PC-3 (cell line): Measurements from ENCODE around the gene ARFGEF2. TPM values are rescaled to one million over a fixed set of nuclear protein-coding genes. Genes with fewer than 3 reads are reported as not detected.
"Not testable (repeated sequence)": the region's sequence is repeated elsewhere in the genome, so short reads cannot be mapped to it uniquely, and the experiment has no call there.

Experiments
- ATAC-seq: fragments of 200-7000 bp; cut with Tn5 transposase; 2 replicates; pipeline ENCODE4 v1.9.1; 2020; ENCODE audit warnings: mild to moderate bottlenecking, moderate library complexity
- BruUV-seq: library from RNA; stranded (reverse); fragments of 400-500 nt; replicated peaks from 2 replicates; lab custom pipeline; 2021; lab: Mats Ljungman, UMichigan
- CTCF ChIA-PET: fragments of 300-600 bp; sonication (Branson Sonifier 250); formaldehyde crosslinking; loops from one replicate; lab custom pipeline; 2022; ENCODE audit warnings: antibody characterized with exemption; lab: Charles Lee
- POLR2A ChIA-PET: fragments of 300-600 bp; sonication (Branson Sonifier 250); formaldehyde crosslinking; loops from one replicate; lab custom pipeline; 2022; ENCODE audit warnings: antibody characterized with exemption; ENCODE audit not compliant: unreplicated experiment; lab: Charles Lee
- DNase-seq: peaks from one replicate; pipeline ENCODE4 v3.0.0-alpha.2; 2015
- H2AFZ ChIP-seq: fragments of 300-600 bp; sonication (generic); 2 replicates; pipeline ENCODE4 v1.6.0; 2016; ENCODE audit warnings: antibody characterized with exemption, low read length
- H3F3A ChIP-seq: fragments of 300-600 bp; sonication (generic); one replicate; pipeline ENCODE4 v1.6.0; 2017; ENCODE audit warnings: antibody characterized with exemption, low read length, control low read depth, mild to moderate bottlenecking; ENCODE audit not compliant: unreplicated experiment
- H3K27ac ChIP-seq: fragments of 300-600 bp; sonication (generic); 2 replicates; pipeline ENCODE4 v1.5.1; 2016; ENCODE audit warnings: mild to moderate bottlenecking, low read length
- H3K27me3 ChIP-seq: fragments of 300-600 bp; sonication (generic); 2 replicates; pipeline ENCODE4 v1.6.1; 2016; ENCODE audit warnings: low read length, mixed read lengths
- H3K36me3 ChIP-seq: fragments of 300-600 bp; sonication (generic); 2 replicates; pipeline ENCODE4 v1.6.1; 2016; ENCODE audit warnings: low read depth, mixed run types, low read length, mixed read lengths
- H3K4me1 ChIP-seq: fragments of 300-600 bp; sonication (generic); 2 replicates; pipeline ENCODE4 v1.5.1; 2016; ENCODE audit warnings: low read length; ENCODE audit not compliant: insufficient read depth
- H3K4me2 ChIP-seq: fragments of 300-600 bp; sonication (generic); 2 replicates; pipeline ENCODE4 v1.6.0; 2016; ENCODE audit warnings: low read length
- H3K4me3 ChIP-seq: fragments of 300-600 bp; sonication (generic); 2 replicates; pipeline ENCODE4 v1.5.1; 2016; ENCODE audit warnings: mild to moderate bottlenecking, low read length, mixed read lengths
- H3K79me2 ChIP-seq: fragments of 300-600 bp; sonication (generic); 2 replicates; pipeline ENCODE4 v1.6.1; 2017; ENCODE audit warnings: low read length, mixed read lengths
- H3K9ac ChIP-seq: fragments of 300-600 bp; sonication (generic); 2 replicates; pipeline ENCODE4 v1.6.0; 2016; ENCODE audit warnings: mild to moderate bottlenecking, low read length
- H3K9me2 ChIP-seq: fragments of 300-600 bp; sonication (generic); replicated peaks from 2 replicates; pipeline ENCODE4 v1.6.1; 2016; ENCODE audit warnings: mixed run types, low read length, mixed read lengths
- H3K9me3 ChIP-seq: fragments of 300-600 bp; sonication (generic); 2 replicates; pipeline ENCODE4 v1.6.1; 2016; ENCODE audit warnings: low read length, mixed read lengths
- H4K20me1 ChIP-seq: fragments of 300-600 bp; sonication (generic); 2 replicates; pipeline ENCODE4 v1.6.1; 2016; ENCODE audit warnings: low read length, mixed read lengths
- CTCF ChIP-seq: fragments of 300-600 bp; sonication (generic); conservative IDR thresholded peaks from 2 replicates; pipeline ENCODE4 v1.5.1; 2017; ENCODE audit warnings: antibody characterized with exemption, low read depth, mild to moderate bottlenecking, low read length
- EZH2 ChIP-seq: fragments of 300-600 bp; sonication (generic); IDR thresholded peaks from one replicate; pipeline ENCODE4 v1.6.1; 2017; ENCODE audit warnings: antibody characterized with exemption, mild to moderate bottlenecking, low read length; ENCODE audit not compliant: unreplicated experiment
- EZH2phosphoT487 ChIP-seq: fragments of 300-600 bp; sonication (generic); IDR thresholded peaks from 2 replicates; pipeline ENCODE4 v1.6.1; 2018; ENCODE audit warnings: mild to moderate bottlenecking, antibody characterized with exemption, low read length, borderline replicate concordance
- intact Hi-C: fragments of 100-400 bp; cut with micrococcal nuclease; formaldehyde crosslinking; loops from 2 replicates; pipeline ENCODE4 v1.9.0; 2023
- total RNA-seq: library from RNA; depleted of rRNA; stranded (reverse); fragments of >200 nt; gene quantifications from 2 replicates; pipeline ENCODE4 v1.2.3, GENCODE V29; 2014

The ARFGEF2 gene
- total RNA-seq, 1 experiment from 2014 or later: 33.5 TPM

GRCh38 chr20:48886811-48887210, 34.7 kb upstream of the ARFGEF2 start:
- intact Hi-C loops: no loop called here

GRCh38 chr20:48888517-48888916, 33.0 kb upstream of the ARFGEF2 start:
- POLR2A ChIA-PET, H3K27me3 ChIP-seq, CTCF ChIA-PET, H3K4me1 ChIP-seq, intact Hi-C loops, H3F3A ChIP-seq, H2AFZ ChIP-seq, H3K36me3 ChIP-seq, H3K4me3 ChIP-seq, H3K79me2 ChIP-seq, H3K9me3 ChIP-seq, BruUV-seq, DNase-seq, H3K9ac ChIP-seq, H3K27ac ChIP-seq, H4K20me1 ChIP-seq, ATAC-seq, H3K4me2 ChIP-seq, H3K9me2 ChIP-seq: not testable (repeated sequence)

More at GRCh38 chr20:48886811-48887210, 34.7 kb upstream of the ARFGEF2 start:
- H3K36me3 ChIP-seq: no peaks in the 10 kb centered on the region
- H3K27me3 ChIP-seq: no peaks in the 10 kb centered on the region
- H3K4me2 ChIP-seq: no peak overlapping the region
- DNase-seq (no peak), ATAC-seq (no peak)
- H3F3A ChIP-seq: no peaks in the 10 kb centered on the region
- POLR2A ChIA-PET: no interaction called here
- no peak overlapping the region for H3K4me3 ChIP-seq
- H3K9me3 ChIP-seq: no peaks in the 10 kb centered on the region
- TF ChIP-seq EZH2phosphoT487: no peak
- TF ChIP-seq EZH2: no peak
- TF ChIP-seq CTCF: no peak
- H3K9me2 ChIP-seq: no peaks in the 10 kb centered on the region
- BruUV-seq: no TSS peak
- no peak overlapping the region for H3K27ac ChIP-seq
- no peaks in the 10 kb centered on the region for H3K4me1 ChIP-seq
- CTCF ChIA-PET: no interaction called here
- H4K20me1 ChIP-seq: no peaks in the 10 kb centered on the region
- no peaks in the 10 kb centered on the region for H3K79me2 ChIP-seq
- H2AFZ ChIP-seq: no peak overlapping the region
- no peak overlapping the region for H3K9ac ChIP-seq

- ATAC-seq (no peak), DNase-seq (no peak)
- H3K9me3 ChIP-seq: no peaks in the 10 kb centered on the region
- no peaks in the 10 kb centered on the region for H3K79me2 ChIP-seq
- H3K27me3 ChIP-seq: no peaks in the 10 kb centered on the region
- TF ChIP-seq EZH2: no peak
- no peak for TF ChIP-seq EZH2phosphoT487
- no peak for TF ChIP-seq CTCF
- intact Hi-C loops: no loop called here
- no peaks in the 10 kb centered on the region for H3K9me2 ChIP-seq
- POLR2A ChIA-PET: no interaction called here
- H3K27ac ChIP-seq: no peak overlapping the region
- no TSS peak for BruUV-seq
- H3K36me3 ChIP-seq: no peaks in the 10 kb centered on the region
- H3K4me1 ChIP-seq: no peaks in the 10 kb centered on the region
- no peak overlapping the region for H2AFZ ChIP-seq
- H4K20me1 ChIP-seq: no peaks in the 10 kb centered on the region
- H3K4me3 ChIP-seq: no peak overlapping the region
- CTCF ChIA-PET: no interaction called here
- H3F3A ChIP-seq: no peaks in the 10 kb centered on the region
- H3K4me2 ChIP-seq: no peak overlapping the region
- H3K9ac ChIP-seq: no peak overlapping the region
These were observed 32.2 kb upstream of the ARFGEF2 start for GRCh38 chr20:48889140-48889790.
